Ovary (tissue), 9 donors: ENCODE measurements around the gene EPS8. TPM values are rescaled to one million over a fixed set of nuclear protein-coding genes. Genes with fewer than 3 reads are reported as not detected.

Experiments used
- DNase-seq, 5 donors: peaks; one replicate each; pipeline ENCODE4 v3.0.0-alpha.2; 2019 to 2020
- H3K27ac ChIP-seq, 2 donors: fragments of 200-600 bp; one replicate each; pipeline versions ENCODE4 v1.5.1 to v1.8.0; 2019 to 2022
- H3K27me3 ChIP-seq: fragments of 200-600 bp; one replicate; pipeline ENCODE4 v1.8.0; 2022
- H3K36me3 ChIP-seq: fragments of 200-600 bp; sonication (generic); one replicate; pipeline ENCODE4 v1.5.1; 2019
- H3K4me1 ChIP-seq: one replicate; pipeline ENCODE4 v1.8.1; 2013; ENCODE audit warnings: mild to moderate bottlenecking, moderate library complexity; ENCODE audit not compliant: insufficient read depth
- H3K4me3 ChIP-seq: fragments of 200-600 bp; sonication (generic); one replicate; pipeline ENCODE4 v1.5.1; 2017
- H3K9me3 ChIP-seq, 2 donors: fragments of 200-600 bp in 1 of 2; sonication (generic) in 1 of 2; one replicate each; pipeline versions ENCODE4 v1.5.1 to v1.8.1; 2013 to 2019; ENCODE audit warnings: mild to moderate bottlenecking in 1 of 2, moderate library complexity in 1 of 2
- EP300 ChIP-seq: sonication (generic); formaldehyde crosslinking; IDR thresholded peaks from one replicate; pipeline ENCODE4 v1.6.1; 2017; ENCODE audit warnings: antibody characterized with exemption
- POLR2A ChIP-seq: fragments of 450-650 bp; IDR thresholded peaks from one replicate; pipeline ENCODE4 v1.6.1; 2017; ENCODE audit warnings: antibody characterized with exemption, mild to moderate bottlenecking, moderate library complexity
- WGBS, 3 donors: extraction: QIAGEN DNeasy Blood & Tissue Kit in 1 of 3; methylation state at CpG; one replicate each; pipeline versions ENCODE4 v1.1.5 to v1.1.7; 2013 to 2017; 5-methylcytosine and 5-hydroxymethylcytosine counted together
- intact Hi-C, 4 donors: fragments of 100-400 bp; cut with DNase I; formaldehyde crosslinking; loops; one replicate each; pipeline versions ENCODE4 v1.11.0 to v1.15.1; 2022 to 2023
- polyA plus RNA-seq, 2 donors: library from polyadenylated mRNA; stranded (reverse); fragments of 200-250 nt in 1 of 2; fragments of 350-450 nt in 1 of 2; fragmentation: Illumina TruSeq in 1 of 2; extraction: RNeasy Lipid Tissue Mini Kit (QIAGEN cat#74804) in 1 of 2; gene quantifications; one replicate each; pipeline ENCODE4 v1.2.3, GENCODE V29; 2013 to 2014
- total RNA-seq, 7 donors: library from RNA; depleted of rRNA in 2 of 7; stranded (reverse); fragments of >200 nt in 2 of 7; fragmentation: NEBNext Ultra II Directional in 3 of 7; extraction: Animal tissue kit (Norgen Biotek cat#: 25700) in 3 of 7; gene quantifications; one replicate each; pipeline versions ENCODE4 v1.1.0 to v1.2.4, GENCODE V29; 2016 to 2023
- TF ChIP-seq, protein P1 (sequence below), 3 donors: fragments of 450-650 bp in 2 of 3; fragments of 200-600 bp in 1 of 3; IDR thresholded peaks; one replicate each; pipeline versions ENCODE4 v1.5.1 to v1.8.0; 2016 to 2022; ENCODE audit warnings: antibody characterized with exemption in 3 of 3, mild to moderate bottlenecking in 1 of 3
- donor health status: DM: no; HTN: no; CAD: no; lungs with moderate emphysema.
- donor health status: DM: no; HTN: no; CAD: no.
- donor health status: Bipolar disorder and iron deficiency.
- donor health status: DM: yes; HTN: yes; CAD: no.
- donor health status: DM: no; HTN: no; CAD: no.
- donor health status: DM: yes; HTN: yes; CAD: no.

EPS8 gene
- total and polyA plus RNA-seq, 9 donors, result 56.2 to 94.9 (median 77.4) TPM

DNA sequence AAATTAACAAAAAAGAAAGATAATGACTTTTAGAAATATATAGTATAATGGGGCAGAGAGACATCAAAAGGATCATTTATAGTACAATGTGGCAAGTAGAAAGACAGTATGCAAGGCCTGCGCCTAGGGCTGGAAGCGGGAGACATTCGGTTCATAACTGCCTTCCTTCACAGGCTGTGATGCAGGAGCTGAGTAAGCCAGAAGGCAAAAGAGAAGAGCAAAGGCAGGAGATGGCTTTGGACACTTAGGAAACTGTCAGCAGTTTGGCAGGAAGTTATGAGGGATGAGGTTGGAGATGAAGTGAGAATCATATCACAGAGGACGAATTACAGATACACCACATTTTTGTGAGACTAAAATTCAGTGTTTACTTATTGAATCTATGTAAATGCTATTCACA is 97.8 kb downstream of the EPS8 start:
- 82 to 91% (median 85%) methylated on average over 4 of the region's 4 CpGs for WGBS, 3 donors
- H3K27me3 ChIP-seq, result no peaks in the 10 kb centered on the region
- H3K4me3 ChIP-seq, result no peak overlapping the region
- DNase-seq, result no peak
- intact Hi-C loops, result loop anchor here in 1 of 4 donors (5.0 kb wide), 1 partner anchor 96 kb away; the partner anchor contains the start of gene EPS8
- no peaks in the 10 kb centered on the region for H3K36me3 ChIP-seq
- no peaks in the 10 kb centered on the region for H3K9me3 ChIP-seq
- H3K27ac ChIP-seq, result no peak overlapping the region
- TF ChIP-seq, protein P1, sequence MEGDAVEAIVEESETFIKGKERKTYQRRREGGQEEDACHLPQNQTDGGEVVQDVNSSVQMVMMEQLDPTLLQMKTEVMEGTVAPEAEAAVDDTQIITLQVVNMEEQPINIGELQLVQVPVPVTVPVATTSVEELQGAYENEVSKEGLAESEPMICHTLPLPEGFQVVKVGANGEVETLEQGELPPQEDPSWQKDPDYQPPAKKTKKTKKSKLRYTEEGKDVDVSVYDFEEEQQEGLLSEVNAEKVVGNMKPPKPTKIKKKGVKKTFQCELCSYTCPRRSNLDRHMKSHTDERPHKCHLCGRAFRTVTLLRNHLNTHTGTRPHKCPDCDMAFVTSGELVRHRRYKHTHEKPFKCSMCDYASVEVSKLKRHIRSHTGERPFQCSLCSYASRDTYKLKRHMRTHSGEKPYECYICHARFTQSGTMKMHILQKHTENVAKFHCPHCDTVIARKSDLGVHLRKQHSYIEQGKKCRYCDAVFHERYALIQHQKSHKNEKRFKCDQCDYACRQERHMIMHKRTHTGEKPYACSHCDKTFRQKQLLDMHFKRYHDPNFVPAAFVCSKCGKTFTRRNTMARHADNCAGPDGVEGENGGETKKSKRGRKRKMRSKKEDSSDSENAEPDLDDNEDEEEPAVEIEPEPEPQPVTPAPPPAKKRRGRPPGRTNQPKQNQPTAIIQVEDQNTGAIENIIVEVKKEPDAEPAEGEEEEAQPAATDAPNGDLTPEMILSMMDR (IDR thresholded peaks at IDR 0.05), result no peak
- no peak for TF ChIP-seq EP300
- TF ChIP-seq POLR2A, result no peak
- H3K4me1 ChIP-seq, result peaks cover 11% of the 10 kb centered on the region

DNA sequence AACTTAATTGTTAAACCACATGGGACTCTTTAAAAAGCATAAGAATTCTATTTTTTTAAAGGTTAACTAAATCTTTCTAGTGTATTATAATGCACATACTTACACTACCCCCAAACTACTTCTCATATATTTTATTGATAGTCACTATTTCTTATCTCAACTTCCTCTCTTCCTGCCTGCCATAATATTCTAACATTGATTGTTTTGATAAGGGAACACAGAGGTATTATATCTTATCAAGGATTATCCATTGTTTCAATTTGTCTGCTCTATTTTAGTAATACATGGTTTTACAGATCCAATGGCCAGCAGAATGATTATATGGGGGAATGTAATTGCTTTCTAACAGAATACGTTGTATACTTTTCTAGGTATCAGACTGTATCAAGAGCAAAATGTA is 98.9 kb downstream of the EPS8 start:
- no peak for TF ChIP-seq POLR2A
- TF ChIP-seq EP300, result no peak
- TF ChIP-seq, protein P1 (IDR thresholded peaks at IDR 0.05), result no peak
- Histone ChIP-seq H3K27me3 (no peaks in the 10 kb centered on the region), H3K27ac (peak overlapping the region in 1 of 2 donors; percentile 62), H3K4me1 (peaks cover 10% of the 10 kb centered on the region), H3K4me3 (no peak overlapping the region), H3K9me3 (no peaks in the 10 kb centered on the region), H3K36me3 (no peaks in the 10 kb centered on the region)
- intact Hi-C loops, result loop anchor here in 1 of 4 donors (5.0 kb wide), 1 partner anchor 97 kb away; the partner anchor contains the start of gene EPS8
- DNase-seq, result no peak
- WGBS, 3 donors, result 56 to 68% (median 61%) methylated on average over 1 of the region's 1 CpG

DNA sequence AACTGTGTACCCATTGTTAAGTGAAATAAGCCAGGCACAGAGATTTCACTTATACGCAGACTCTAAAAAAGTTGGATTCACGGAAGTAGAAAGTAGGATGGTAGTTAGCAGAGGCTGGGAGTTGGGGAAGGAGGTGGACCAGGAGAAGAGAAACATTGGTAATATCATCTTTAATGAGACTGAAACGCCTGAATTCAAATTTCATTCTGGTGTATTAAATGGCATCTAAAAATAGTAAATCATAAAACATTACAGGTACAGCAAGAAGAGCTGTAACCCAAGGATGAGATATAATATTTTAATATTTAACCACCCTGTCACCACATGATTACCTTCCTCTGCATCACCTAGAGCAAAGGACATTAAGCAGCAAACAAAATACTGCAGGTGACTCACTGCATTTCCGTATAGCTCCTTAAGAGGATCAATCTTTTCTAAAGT is 99.4 kb downstream of the EPS8 start:
- Histone ChIP-seq H3K4me1 (peaks cover 11% of the 10 kb centered on the region), H3K27ac (peak overlapping the region in 1 of 2 donors; percentile 62), H3K9me3 (no peaks in the 10 kb centered on the region), H3K4me3 (no peak overlapping the region), H3K36me3 (no peaks in the 10 kb centered on the region), H3K27me3 (no peaks in the 10 kb centered on the region)
- DNase-seq, result no peak
- 39 to 53% (median 41%) methylated on average over 4 of the region's 4 CpGs for WGBS, 3 donors
- intact Hi-C loops, result loop anchor here in 1 of 4 donors (5.0 kb wide), 1 partner anchor 98 kb away; the partner anchor contains the start of gene EPS8
- TF ChIP-seq, protein P1 (IDR thresholded peaks at IDR 0.05), result no peak
- TF ChIP-seq POLR2A (no peak), EP300 (no peak)

DNA sequence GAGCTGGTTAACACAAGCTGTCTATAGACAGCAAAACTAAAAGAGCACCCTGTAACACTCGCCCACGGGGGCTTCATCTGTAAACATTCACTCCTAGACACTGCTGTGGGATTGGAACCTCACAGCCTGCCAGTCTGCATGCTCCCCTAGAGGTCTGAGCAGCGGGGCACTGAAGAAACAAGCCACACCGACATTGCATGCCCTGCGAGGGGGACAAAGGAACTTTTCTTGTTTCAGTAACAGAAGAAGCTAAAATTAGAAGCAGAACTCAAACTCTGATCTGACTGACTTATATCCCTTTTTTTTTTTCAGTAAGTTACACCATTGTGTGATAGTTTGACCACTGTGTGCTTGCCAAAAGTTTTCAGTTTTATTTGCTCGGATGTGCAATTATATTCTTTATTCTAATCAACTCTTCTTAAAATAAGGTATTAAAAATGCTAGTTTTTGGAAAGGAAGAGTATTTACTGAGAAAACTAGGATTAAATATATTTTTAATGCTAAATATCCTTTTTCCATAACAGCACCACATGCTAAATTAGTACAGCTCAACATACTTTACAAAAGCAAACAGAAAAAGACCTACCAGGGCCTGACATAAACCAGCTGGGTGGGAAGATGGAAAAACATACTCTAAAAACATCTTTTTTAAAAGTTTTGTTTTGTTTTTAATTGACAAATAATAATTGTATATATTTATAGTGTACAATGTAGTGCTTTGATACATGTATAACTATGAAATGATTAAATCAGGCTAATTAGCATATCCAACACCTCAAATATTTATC is 100.2 kb downstream of the EPS8 start:
- peaks cover 12% of the 10 kb centered on the region for H3K4me1 ChIP-seq
- peak in 1 of 5 donors; percentile 23 for DNase-seq
- TF ChIP-seq, protein P1 (IDR thresholded peaks at IDR 0.05), result no peak
- no peak for TF ChIP-seq EP300
- no peak for TF ChIP-seq POLR2A

More for the DNA sequence above, 100.2 kb downstream of the EPS8 start:
- H3K9me3 ChIP-seq, result no peaks in the 10 kb centered on the region
- no peaks in the 10 kb centered on the region for H3K27me3 ChIP-seq
- intact Hi-C loops, result no loop called here
- H3K4me3 ChIP-seq, result peak overlapping the region; percentile 2
- H3K36me3 ChIP-seq, result no peaks in the 10 kb centered on the region
- WGBS, 3 donors, result 6 to 26% (median 10%) methylated on average over 6 of the region's 6 CpGs
- H3K27ac ChIP-seq, result peak overlapping the region in 1 of 2 donors; percentile 62
